GM12891 (cell line): Measurements from ENCODE around the gene NPR1.

ENCODE experiments used
- DNase-seq: peaks from one replicate; pipeline ENCODE4 v3.0.0; 2011; ENCODE audit warnings: low spot score; ENCODE audit not compliant: insufficient read length
- FAIRE-seq: peaks from 2 replicates; lab custom pipeline; 2011; peaks lifted over from hg19 to GRCh38; lab: Jason Lieb, UNC
- PAX5 ChIP-seq: IDR thresholded peaks from 2 replicates; pipeline ENCODE4 v1.6.1; 2011; ENCODE audit warnings: low read length, moderate library complexity, mild to moderate bottlenecking; ENCODE audit not compliant: insufficient read depth, severe bottlenecking
- POLR2A ChIP-seq: IDR thresholded peaks from 2 replicates; pipeline ENCODE4 v1.6.1; 2011; ENCODE audit warnings: low read depth, low read length, control low read depth
- POLR2AphosphoS5 ChIP-seq: IDR thresholded peaks from 2 replicates; pipeline ENCODE4 v1.6.1; 2011; ENCODE audit warnings: low read depth, low read length, control low read depth
- POU2F2 ChIP-seq: IDR thresholded peaks from 2 replicates; pipeline ENCODE4 v1.6.1; 2011; ENCODE audit warnings: low read depth, mild to moderate bottlenecking, control low read depth, low read length, moderate library complexity
- SPI1 ChIP-seq: IDR thresholded peaks from 2 replicates; pipeline ENCODE4 v1.6.1; 2011; ENCODE audit warnings: low read depth, low read length, control low read depth
- TAF1 ChIP-seq: IDR thresholded peaks from 2 replicates; pipeline ENCODE4 v1.6.1; 2011; ENCODE audit warnings: low read depth, low read length, control low read depth

NPR1 gene

DNA sequence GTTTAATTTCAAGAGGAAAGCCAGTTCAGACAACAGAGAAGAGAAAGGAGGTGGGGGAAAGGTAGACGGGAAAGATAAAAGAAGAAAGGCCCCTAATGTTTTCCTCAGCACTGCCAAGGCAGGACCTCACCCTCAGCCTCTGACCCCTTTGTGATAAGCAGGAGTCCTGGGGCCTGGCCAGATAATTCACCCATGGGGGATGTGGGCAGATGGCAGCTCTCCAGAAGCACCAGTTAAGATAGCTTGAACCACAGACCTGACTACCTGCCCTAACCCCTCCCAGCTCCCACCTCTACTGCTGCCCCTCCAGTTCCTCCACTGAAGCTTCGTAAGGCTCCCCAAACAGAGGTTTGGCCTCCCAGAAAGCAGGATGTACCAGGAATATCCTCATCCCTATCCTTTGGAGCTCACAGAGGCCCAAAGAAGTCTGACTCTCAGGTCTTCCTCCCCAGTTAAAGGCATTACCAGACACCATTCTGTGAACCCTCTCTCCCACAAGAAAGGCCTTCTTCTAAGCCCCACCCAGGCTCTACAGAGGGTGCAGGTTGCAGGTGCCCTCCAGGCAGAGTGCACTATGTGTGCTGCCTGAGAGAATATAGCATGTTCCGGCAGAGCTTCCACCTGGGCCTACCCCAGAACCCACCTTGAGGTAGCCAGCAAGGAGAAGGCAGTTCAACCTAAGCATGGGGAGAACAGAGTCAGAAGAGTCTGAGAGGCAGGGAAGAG lies 29.2 kb upstream of the NPR1 start:
- DNase-seq (no peak), FAIRE-seq (no peak)
- TF ChIP-seq SPI1 (no peak), POLR2A (peak; percentile 44; the same call in 1 of the 2 replicates), PAX5 (no peak), POLR2AphosphoS5 (peak; percentile 53; the same call in 1 of the 2 replicates), TAF1 (no peak), POU2F2 (no peak)

DNA sequence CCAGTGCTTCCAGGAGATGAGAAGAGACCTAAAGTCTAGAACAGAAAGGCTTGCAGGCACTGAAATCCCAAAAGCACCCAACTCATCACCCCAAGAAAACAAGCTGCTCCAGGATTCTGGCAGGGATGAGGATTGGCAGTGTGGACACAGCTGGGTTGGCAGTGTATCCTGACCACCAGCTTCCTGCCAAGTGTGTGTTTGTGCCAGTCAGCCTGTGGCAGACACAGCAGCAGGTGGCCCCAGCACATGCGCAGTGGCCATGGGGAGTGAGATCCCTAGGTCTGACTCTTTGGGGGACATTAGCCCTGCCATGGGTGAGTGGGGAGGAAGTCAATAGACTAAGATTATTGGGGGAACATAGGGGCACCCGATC lies 28.6 kb upstream of the NPR1 start:
- TF ChIP-seq SPI1 = no peak
- 0 out of 2 replicates have a peak, but pooled peaks have one; percentile 4 for TF ChIP-seq POLR2A
- DNase-seq (no peak), FAIRE-seq (peak; percentile 9)

- no peak for FAIRE-seq
- no peak for TF ChIP-seq POLR2A
- TF ChIP-seq POLR2AphosphoS5 = no peak
- no peak for TF ChIP-seq PAX5
- no peak for TF ChIP-seq TAF1
- TF ChIP-seq POU2F2 = no peak
- TF ChIP-seq SPI1 = no peak
- DNase-seq = no peak
Measured at GRCh38 chr1:153651771-153652170, 26.7 kb upstream of the NPR1 start.

DNA sequence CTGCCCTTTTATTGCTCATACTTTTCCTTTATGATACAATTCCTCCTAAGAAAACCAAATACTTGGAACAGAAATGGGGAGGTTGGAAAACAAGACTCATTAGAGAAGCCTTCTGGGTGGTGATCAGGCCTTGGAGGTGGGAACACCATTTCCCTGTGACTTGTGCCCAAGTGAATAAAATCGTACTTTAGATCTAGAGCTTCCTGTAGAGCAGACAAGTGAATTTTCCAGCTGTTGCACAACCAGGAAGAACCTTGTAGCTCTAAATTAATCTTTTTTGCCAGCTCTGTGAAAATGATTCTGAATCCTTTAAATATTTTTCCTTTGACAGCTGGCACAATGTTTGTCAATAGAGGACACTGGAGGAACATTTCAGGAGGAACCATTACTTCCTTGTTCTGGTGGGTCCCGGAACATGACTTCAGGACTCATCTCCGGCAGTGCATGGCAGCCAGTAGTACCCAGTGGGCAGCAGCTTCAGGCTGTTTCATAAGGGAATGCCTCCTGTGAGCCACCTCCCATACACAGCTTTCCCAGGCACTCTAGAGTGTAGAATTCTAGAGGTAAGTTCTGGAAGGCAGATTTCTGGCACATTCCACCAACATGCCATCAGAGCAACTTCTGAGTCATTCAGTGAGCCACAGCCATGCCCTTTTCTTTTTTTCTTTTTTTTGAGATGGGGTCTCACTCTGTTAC lies 25.5 kb upstream of the NPR1 start:
- no peak for DNase-seq
- TF ChIP-seq POLR2AphosphoS5 (no peak), SPI1 (no peak), PAX5 (no peak), TAF1 (no peak), POU2F2 (no peak), POLR2A (no peak)
- no peak for FAIRE-seq

DNA sequence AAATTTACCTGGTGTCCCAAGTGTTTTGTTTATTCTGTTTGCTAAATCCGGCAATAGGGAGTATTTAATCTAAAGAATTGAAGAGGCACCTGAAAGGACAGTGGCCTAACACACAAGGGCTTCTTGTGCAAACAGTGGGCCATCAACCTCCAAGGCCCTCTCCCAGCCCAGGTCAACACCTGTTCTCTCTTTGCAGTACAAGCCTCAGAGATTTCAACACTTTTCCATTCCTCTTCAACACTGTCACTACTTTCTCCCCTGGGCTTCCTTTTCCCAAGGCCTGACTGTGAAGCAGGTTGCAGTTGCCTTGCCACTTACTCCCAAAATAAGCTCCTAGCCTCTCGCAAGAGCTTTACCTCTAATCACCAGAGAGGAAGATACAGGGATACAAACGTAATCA lies 23.2 kb upstream of the NPR1 start:
- DNase-seq (no peak), FAIRE-seq (no peak)
- TF ChIP-seq POLR2AphosphoS5 = no peak
- no peak for TF ChIP-seq SPI1
- TF ChIP-seq TAF1 = no peak
- TF ChIP-seq POLR2A = no peak
- TF ChIP-seq POU2F2 = no peak
- TF ChIP-seq PAX5 = no peak

DNA sequence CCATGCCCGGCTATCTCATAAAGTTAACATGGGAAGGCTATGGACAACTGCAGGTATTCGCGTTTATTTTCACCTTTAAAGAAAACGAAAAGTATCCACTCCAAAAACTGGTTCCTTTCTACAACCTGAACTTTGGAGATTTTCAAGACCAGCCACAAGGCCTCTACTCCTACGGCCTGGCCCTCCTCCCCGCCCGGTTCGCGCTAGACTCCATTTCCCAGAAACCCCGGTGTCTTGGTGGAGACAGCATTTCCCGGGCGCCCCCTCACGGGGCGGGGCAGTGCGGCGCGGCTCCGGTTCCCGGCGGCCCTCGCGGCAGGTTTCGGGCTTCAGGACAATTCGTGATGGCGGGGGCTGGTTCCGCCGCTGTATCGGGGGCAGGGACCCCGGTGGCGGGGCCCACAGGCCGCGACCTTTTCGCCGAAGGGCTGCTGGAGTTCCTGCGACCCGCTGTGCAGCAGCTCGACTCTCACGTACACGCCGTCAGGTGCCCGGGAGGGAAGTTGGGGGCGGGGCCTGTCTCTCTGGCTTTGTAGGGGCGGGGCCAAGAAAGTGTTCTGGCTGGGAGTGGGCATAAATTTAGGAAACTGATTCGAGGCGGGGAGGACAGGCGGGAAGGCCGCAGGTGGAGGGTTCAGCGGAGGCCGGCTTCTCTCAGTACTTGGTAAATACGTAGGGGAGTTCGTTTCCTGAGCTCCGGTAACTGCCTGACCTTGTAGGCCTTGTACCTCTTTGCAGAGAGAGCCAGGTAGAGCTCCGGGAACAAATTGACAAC lies 19.9 kb upstream of the NPR1 start, which contains the start of gene SNAPIN:
TSS of gene SNAPIN (plus strand) at position 304 of the 775 bp plus-strand sequence. CDS start at position 345, 41 bp downstream.
- peak; percentile 80 for TF ChIP-seq POLR2A
- TF ChIP-seq PAX5 = no peak
- peak; percentile 78; the same call in 1 of the 2 replicates for TF ChIP-seq TAF1
- TF ChIP-seq POLR2AphosphoS5 = peak; percentile 74
- TF ChIP-seq SPI1 = no peak
- TF ChIP-seq POU2F2 = 0 out of 2 replicates have a peak, but pooled peaks have one; percentile 21
- peak; percentile 87 for FAIRE-seq
- DNase-seq = peak; percentile 87

DNA sequence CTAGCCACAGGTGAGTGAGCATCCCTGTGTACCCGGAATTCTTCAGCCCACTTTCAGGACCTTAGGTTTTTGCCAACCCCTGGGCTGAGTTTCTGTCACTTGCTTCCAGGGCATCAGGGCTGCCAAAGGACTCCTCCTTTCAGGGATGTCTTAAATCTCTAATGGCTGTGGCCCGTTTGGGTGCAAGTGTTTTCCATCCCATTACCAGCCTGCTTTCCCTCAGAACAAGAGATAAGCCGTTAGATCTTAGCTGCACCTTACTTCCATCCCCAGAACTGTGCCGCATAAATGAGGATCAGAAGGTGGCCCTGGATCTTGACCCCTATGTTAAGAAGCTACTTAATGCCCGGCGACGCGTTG lies 19.3 kb upstream of the NPR1 start:
- TF ChIP-seq POLR2AphosphoS5 (no peak), PAX5 (no peak), POU2F2 (no peak), SPI1 (no peak), POLR2A (no peak), TAF1 (no peak)
- peak; percentile 31 for FAIRE-seq
- no peak for DNase-seq

GRCh38 chr1:153659656-153660055 lies 18.8 kb upstream of the NPR1 start:
- DNase-seq (no peak), FAIRE-seq (no peak)
- TF ChIP-seq POLR2A (no peak), SPI1 (no peak), PAX5 (no peak), TAF1 (no peak), POLR2AphosphoS5 (no peak)

- TF ChIP-seq SPI1 = no peak
- no peak for TF ChIP-seq POU2F2
- no peak for TF ChIP-seq TAF1
- peak; percentile 86 for TF ChIP-seq POLR2AphosphoS5
- no peak for TF ChIP-seq PAX5
- TF ChIP-seq POLR2A = peak; percentile 30; the same call in 1 of the 2 replicates
- FAIRE-seq = no peak
- DNase-seq = no peak
Measured at GRCh38 chr1:153661111-153661708, 17.3 kb upstream of the NPR1 start.
